Loucy (cell line): ENCODE measurements around the gene CDK7.

Experiments
- H2AFZ ChIP-seq: fragments of 200-600 bp; sonication (generic); 2 replicates; pipeline ENCODE4 v1.6.0; 2016; ENCODE audit warnings: antibody characterized with exemption, mild to moderate bottlenecking, low read length, moderate library complexity
- H3F3A ChIP-seq: fragments of 200-600 bp; 2 replicates; pipeline ENCODE4 v1.6.0; 2016; ENCODE audit warnings: antibody characterized with exemption, low read depth, mild to moderate bottlenecking
- H3K27me3 ChIP-seq: fragments of 200-600 bp; sonication (generic); 2 replicates; pipeline ENCODE4 v1.6.1; 2014; ENCODE audit warnings: low read length, mild to moderate bottlenecking; ENCODE audit not compliant: insufficient read depth, poor library complexity, severe bottlenecking
- H3K36me3 ChIP-seq: fragments of 200-600 bp; sonication (generic); 2 replicates; pipeline ENCODE4 v1.6.1; 2016; ENCODE audit warnings: low read length; ENCODE audit not compliant: insufficient read depth
- H3K4me1 ChIP-seq: fragments of 200-600 bp; sonication (generic); 2 replicates; pipeline ENCODE4 v1.5.1; 2014; ENCODE audit warnings: low read length, mild to moderate bottlenecking; ENCODE audit not compliant: insufficient read depth, poor library complexity, severe bottlenecking
- H3K4me2 ChIP-seq: fragments of 200-600 bp; sonication (generic); 2 replicates; pipeline ENCODE4 v1.6.0; 2014; ENCODE audit warnings: antibody characterized with exemption, low read length, low read depth, mild to moderate bottlenecking; ENCODE audit not compliant: poor library complexity, severe bottlenecking
- H3K4me3 ChIP-seq: fragments of 200-600 bp; sonication (generic); 2 replicates; pipeline ENCODE4 v1.5.1; 2014; ENCODE audit warnings: low read length, mild to moderate bottlenecking, mixed read lengths; ENCODE audit not compliant: poor library complexity, severe bottlenecking
- H3K79me2 ChIP-seq: fragments of 200-600 bp; sonication (generic); 2 replicates; pipeline ENCODE4 v1.6.1; 2014; ENCODE audit warnings: low read length; ENCODE audit not compliant: insufficient read depth
- H3K9ac ChIP-seq: fragments of 200-600 bp; sonication (generic); 2 replicates; pipeline ENCODE4 v1.6.0; 2014; ENCODE audit warnings: mild to moderate bottlenecking, low read depth, low read length, moderate library complexity; ENCODE audit not compliant: poor library complexity, severe bottlenecking
- H3K9me2 ChIP-seq: fragments of 200-600 bp; sonication (generic); replicated peaks from 2 replicates; pipeline ENCODE4 v1.6.1; 2016; ENCODE audit warnings: low read depth, low read length, mixed read lengths
- H3K9me3 ChIP-seq: fragments of 200-600 bp; sonication (generic); 2 replicates; pipeline ENCODE4 v1.6.1; 2014; ENCODE audit warnings: mild to moderate bottlenecking, antibody characterized with exemption, low read length, low read depth; ENCODE audit not compliant: insufficient read depth
- H4K20me1 ChIP-seq: fragments of 200-600 bp; sonication (generic); 2 replicates; pipeline ENCODE4 v1.6.0; 2014; ENCODE audit warnings: antibody characterized with exemption, low read length, mild to moderate bottlenecking; ENCODE audit not compliant: insufficient read depth, poor library complexity, severe bottlenecking
- CTCF ChIP-seq: fragments of 200-600 bp; sonication (generic); conservative IDR thresholded peaks from 2 replicates; pipeline ENCODE4 v1.5.1; 2014; ENCODE audit warnings: mild to moderate bottlenecking, antibody characterized with exemption, low read length
- EZH2phosphoT487 ChIP-seq: fragments of 200-600 bp; IDR thresholded peaks from 2 replicates; pipeline ENCODE4 v1.6.1; 2018; ENCODE audit warnings: antibody characterized with exemption, mild to moderate bottlenecking, moderate library complexity, borderline replicate concordance

CDK7 gene

GRCh38 chr5:69276422-69277174 is 41.9 kb downstream of the CDK7 start:
- no peak for TF ChIP-seq EZH2phosphoT487
- no peak for TF ChIP-seq CTCF
- no peak overlapping the region for H3K9ac ChIP-seq
- H3K9me3 ChIP-seq = no peaks in the 10 kb centered on the region
- no peaks in the 10 kb centered on the region for H4K20me1 ChIP-seq
- no peak overlapping the region for H2AFZ ChIP-seq
- H3K36me3 ChIP-seq = peaks cover 56% of the 10 kb centered on the region; the same call in 1 of the 2 replicates
- no peaks in the 10 kb centered on the region for H3F3A ChIP-seq
- H3K4me1 ChIP-seq = no peaks in the 10 kb centered on the region
- no peaks in the 10 kb centered on the region for H3K27me3 ChIP-seq
- H3K4me2 ChIP-seq = no peak overlapping the region
- no peaks in the 10 kb centered on the region for H3K79me2 ChIP-seq
- no peak overlapping the region for H3K4me3 ChIP-seq
- H3K9me2 ChIP-seq = no peaks in the 10 kb centered on the region

- Histone ChIP-seq H3K27me3 (no peaks in the 10 kb centered on the region), H3K79me2 (no peaks in the 10 kb centered on the region), H3K9me3 (no peaks in the 10 kb centered on the region), H3K36me3 (peaks cover 37% of the 10 kb centered on the region; the same call in 1 of the 2 replicates), H2AFZ (no peak overlapping the region), H3F3A (no peaks in the 10 kb centered on the region), H4K20me1 (no peaks in the 10 kb centered on the region), H3K4me1 (no peaks in the 10 kb centered on the region), H3K4me3 (no peak overlapping the region), H3K9ac (no peak overlapping the region), H3K4me2 (no peak overlapping the region), H3K9me2 (no peaks in the 10 kb centered on the region)
- no peak for TF ChIP-seq CTCF
- no peak for TF ChIP-seq EZH2phosphoT487
Measured at GRCh38 chr5:69279517-69279916, 44.8 kb downstream of the CDK7 start.

GRCh38 chr5:69281114-69281513 is 46.4 kb downstream of the CDK7 start:
- Histone ChIP-seq H3K4me2 (no peak overlapping the region), H3K79me2 (no peaks in the 10 kb centered on the region), H4K20me1 (no peaks in the 10 kb centered on the region), H3K36me3 (peaks cover 31% of the 10 kb centered on the region; the same call in 1 of the 2 replicates), H3K9ac (no peak overlapping the region), H3K4me3 (no peak overlapping the region), H3K9me2 (no peaks in the 10 kb centered on the region), H3K27me3 (no peaks in the 10 kb centered on the region), H3K4me1 (no peaks in the 10 kb centered on the region), H3K9me3 (no peaks in the 10 kb centered on the region), H3F3A (no peaks in the 10 kb centered on the region), H2AFZ (no peak overlapping the region)
- TF ChIP-seq CTCF (no peak), EZH2phosphoT487 (no peak)
